ENCODE data around the gene CCDC50.
A peak's percentile ranks its signal among the peaks of the same experiment; 100 is the strongest.

Gene CCDC50, protein sequence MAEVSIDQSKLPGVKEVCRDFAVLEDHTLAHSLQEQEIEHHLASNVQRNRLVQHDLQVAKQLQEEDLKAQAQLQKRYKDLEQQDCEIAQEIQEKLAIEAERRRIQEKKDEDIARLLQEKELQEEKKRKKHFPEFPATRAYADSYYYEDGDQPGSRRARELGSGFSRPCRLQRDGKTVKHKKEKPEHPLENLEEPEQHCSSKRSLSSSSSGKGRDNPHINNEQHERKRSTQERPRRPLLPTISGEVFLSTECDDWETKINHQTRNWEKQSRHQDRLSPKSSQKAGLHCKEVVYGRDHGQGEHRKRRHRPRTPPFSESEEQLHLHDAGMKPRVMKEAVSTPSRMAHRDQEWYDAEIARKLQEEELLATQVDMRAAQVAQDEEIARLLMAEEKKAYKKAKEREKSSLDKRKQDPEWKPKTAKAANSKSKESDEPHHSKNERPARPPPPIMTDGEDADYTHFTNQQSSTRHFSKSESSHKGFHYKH

DNA sequence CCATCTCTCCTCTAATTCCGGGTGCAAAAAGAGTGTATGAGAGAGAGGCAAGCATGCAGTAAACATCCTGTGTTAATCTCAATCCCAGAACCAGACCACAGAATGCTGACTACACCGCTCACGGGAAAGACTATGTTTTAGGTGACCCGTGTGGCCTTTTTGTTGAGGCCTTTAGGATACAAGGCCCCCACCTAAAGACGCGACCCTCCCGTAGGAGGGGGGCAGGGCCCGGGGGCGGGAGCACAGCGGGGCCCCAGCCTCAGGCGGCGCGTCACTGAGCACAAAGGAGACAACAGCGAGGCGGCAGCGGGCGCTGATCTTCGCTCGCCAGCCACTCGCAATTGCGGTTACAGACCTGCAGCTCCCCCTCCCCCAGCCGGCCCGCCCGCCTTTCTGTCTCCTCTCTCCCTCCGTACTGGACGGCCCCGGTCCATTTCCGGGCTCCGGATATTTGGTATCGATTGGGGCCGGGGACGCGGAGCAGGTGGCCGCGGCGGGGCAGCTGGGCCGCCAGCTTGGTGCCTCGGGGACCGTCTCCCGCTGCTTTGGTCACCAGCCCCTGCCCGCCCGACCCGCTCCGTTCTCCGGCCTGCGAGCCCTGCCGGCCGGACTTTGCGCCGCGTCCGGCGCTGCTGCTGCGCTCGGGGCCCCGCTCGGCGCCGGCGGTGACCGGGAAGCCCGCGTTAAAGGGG, at the start of gene CCDC50:
TSS of gene CCDC50 (plus strand) at position 433 of the 692 bp plus-strand sequence. CDS start 281 bp downstream, outside the sequence.
- H3K4me3 ChIP-seq (ENCODE audit: low read depth, low read length) = peak within 1 kb of the TSS; percentile 84
- TF ChIP-seq, protein P1, sequence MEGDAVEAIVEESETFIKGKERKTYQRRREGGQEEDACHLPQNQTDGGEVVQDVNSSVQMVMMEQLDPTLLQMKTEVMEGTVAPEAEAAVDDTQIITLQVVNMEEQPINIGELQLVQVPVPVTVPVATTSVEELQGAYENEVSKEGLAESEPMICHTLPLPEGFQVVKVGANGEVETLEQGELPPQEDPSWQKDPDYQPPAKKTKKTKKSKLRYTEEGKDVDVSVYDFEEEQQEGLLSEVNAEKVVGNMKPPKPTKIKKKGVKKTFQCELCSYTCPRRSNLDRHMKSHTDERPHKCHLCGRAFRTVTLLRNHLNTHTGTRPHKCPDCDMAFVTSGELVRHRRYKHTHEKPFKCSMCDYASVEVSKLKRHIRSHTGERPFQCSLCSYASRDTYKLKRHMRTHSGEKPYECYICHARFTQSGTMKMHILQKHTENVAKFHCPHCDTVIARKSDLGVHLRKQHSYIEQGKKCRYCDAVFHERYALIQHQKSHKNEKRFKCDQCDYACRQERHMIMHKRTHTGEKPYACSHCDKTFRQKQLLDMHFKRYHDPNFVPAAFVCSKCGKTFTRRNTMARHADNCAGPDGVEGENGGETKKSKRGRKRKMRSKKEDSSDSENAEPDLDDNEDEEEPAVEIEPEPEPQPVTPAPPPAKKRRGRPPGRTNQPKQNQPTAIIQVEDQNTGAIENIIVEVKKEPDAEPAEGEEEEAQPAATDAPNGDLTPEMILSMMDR (conservative IDR thresholded peaks at IDR 0.05; ENCODE audit: low read depth, low read length) = no peak
- peak; percentile 85 for DNase-seq (ENCODE audit: low read depth)

DNA sequence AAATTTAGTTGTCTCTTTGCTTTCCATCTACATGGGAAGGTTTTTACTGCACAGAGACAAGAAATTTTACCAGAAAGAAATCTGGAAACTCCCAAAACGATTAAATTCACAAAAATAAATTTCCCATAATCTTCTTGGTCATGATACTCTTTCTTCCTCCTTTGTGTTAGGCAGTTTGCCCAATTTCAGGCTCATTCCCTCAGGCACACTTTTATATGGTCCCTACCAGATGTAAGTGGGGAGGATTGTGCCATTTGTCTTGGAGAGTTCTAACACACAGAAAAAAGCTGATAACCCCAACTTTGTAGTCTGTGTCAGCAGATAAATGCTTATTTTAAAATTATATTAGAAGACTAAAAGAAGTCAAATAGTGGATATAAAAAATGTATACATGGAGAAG, 49.1 kb upstream of the CCDC50 start:
- no peak overlapping the region for H3K4me3 ChIP-seq (ENCODE audit: low read depth, low read length)
- TF ChIP-seq, protein P1 (conservative IDR thresholded peaks at IDR 0.05; ENCODE audit: low read depth, low read length) = no peak

DNA sequence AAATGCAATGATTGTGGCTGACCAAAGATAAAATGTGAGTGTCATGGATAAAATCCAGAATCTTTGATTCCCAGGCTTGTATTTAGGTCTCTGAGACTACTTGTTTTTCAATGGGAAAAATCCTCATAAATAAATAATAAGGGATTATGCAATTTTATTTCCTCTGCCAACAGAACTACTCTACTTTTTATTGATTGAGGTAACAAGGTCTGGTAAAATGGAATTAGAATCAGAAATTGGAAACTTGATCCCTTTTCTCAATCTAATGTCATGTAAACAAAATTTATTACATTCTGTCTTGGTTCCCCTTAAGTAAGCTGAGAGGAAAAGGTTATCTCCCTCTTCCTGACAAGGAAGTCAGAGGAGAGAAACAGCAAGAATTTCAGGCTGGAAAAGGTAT, 48.3 kb upstream of the CCDC50 start:
- no peak overlapping the region for H3K4me3 ChIP-seq (ENCODE audit: low read depth, low read length)
- DNase-seq (ENCODE audit: low read depth) = no peak
- TF ChIP-seq, protein P1 (conservative IDR thresholded peaks at IDR 0.05; ENCODE audit: low read depth, low read length) = no peak

More for the DNA sequence above, 49.1 kb upstream of the CCDC50 start:
- DNase-seq (ENCODE audit: low read depth) = no peak

DNA sequence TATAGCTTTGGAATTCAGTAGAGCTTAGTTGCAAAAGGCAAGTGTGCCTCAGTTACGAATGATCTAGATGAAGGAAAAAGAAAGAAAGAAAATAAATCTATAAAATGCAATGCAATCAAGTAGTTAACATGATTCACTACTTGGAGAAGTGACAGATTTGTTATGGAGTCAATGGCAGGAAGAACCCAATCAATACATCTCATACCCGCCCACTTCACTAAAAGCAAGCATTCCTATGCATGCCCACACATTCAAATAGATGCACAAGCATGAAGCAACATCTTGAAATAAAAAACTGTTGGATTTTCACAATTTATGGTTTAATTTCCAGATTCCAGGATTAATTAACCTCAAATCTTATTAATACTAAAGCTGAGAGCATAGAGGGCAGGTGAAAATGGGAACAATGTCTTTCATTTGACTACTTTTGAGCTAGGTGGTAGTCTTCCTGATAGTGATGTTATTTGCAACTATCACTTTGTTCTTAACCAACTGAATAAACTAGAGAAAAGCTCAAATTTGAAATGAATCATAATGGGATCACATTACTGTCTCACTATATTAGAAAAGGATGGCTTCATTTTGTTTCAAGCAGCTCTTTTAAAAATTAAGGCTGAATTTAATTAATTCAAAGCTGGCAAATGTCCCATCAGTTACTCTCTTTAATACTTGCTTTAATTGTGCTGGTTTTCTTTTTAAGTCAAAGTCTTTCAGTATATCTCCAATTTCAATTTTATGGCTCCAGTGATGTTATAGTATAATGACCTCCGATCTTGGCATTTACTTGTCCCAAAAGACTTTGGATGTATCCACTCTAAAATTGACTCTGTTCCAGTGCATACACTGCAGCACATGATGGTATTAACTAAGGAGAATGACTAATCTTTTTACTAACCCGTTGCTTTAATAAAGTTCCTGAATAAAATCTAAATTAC, 46.7 kb upstream of the CCDC50 start:
- TF ChIP-seq, protein P1 (conservative IDR thresholded peaks at IDR 0.05; ENCODE audit: low read depth, low read length) = no peak
- no peak for DNase-seq (ENCODE audit: low read depth)
- no peak overlapping the region for H3K4me3 ChIP-seq (ENCODE audit: low read depth, low read length)

DNA sequence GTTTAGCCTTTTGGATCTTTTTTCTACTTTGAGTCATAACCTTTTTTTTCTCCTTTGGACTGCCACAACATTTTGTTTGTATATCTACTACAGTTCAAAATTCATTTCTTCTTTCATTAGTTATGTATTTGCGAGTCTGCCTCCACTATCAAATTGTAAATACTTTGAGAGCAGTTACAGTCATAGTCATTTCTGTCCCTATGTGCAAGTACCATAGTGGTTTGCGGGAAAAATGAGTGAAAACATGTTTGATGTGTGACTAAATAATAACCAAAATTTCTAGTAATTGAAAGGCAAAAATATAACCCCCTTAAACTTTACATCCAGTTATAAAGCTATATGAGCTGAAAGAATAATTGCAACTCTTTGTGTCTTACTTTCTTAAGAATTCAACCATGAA, 45.8 kb upstream of the CCDC50 start:
- H3K4me3 ChIP-seq (ENCODE audit: low read depth, low read length) = no peak overlapping the region
- no peak for DNase-seq (ENCODE audit: low read depth)
- TF ChIP-seq, protein P1 (conservative IDR thresholded peaks at IDR 0.05; ENCODE audit: low read depth, low read length) = no peak

DNA sequence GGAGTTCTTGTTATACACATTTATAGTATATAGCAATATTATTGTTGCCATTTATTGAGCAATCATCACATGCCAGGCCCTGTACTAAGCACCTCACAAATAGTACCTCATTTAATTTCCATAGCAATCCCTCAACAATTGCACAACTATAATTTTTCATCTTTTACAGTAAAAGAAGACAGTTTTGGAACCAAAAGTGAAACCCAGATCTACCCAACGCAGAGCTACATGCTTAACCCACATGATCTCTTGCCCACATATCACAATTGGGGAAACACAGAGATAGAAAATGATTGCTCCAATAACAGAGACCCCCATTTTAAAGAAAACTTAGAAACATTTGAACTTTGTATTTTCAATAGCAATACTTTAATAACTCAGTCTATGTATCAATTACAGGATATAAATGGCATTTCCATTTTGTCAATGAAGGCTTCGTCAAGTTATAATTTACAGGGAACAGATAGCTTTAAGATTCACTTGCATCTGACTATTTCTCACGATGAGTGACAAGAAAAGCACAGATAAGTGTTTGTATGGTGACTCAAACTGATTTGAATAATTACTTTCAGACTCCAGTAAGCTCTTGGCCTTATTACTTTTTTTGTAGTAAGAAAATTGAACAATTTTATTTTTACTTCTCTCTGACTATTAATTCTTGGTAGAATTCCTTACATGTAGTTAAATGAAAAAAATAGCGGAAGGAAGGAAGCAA, 38.7 kb upstream of the CCDC50 start:
- TF ChIP-seq, protein P1 (conservative IDR thresholded peaks at IDR 0.05; ENCODE audit: low read depth, low read length) = no peak
- DNase-seq (ENCODE audit: low read depth) = peak; percentile 30
- H3K4me3 ChIP-seq (ENCODE audit: low read depth, low read length) = peak overlapping the region; percentile 11

All from choroid plexus epithelial cell (primary cell).